Upper lobe of right lung (tissue), 1 donor: ENCODE results near the gene ITCH. TPM values are rescaled to one million over a fixed set of nuclear protein-coding genes. Genes with fewer than 3 reads are reported as not detected.

Experiments used
- ATAC-seq: fragments of 200-7000 bp; cut with Tn5 transposase; one replicate; pipeline ENCODE4 v1.9.1; 2020; ENCODE audit warnings: mild to moderate bottlenecking, moderate library complexity
- DNase-seq: peaks from one replicate; pipeline ENCODE4 v3.0.0-alpha.2; 2020
- H3K27ac ChIP-seq: fragments of 200-600 bp; one replicate; pipeline ENCODE4 v1.8.0; 2022
- H3K27me3 ChIP-seq: fragments of 200-600 bp; one replicate; pipeline ENCODE4 v1.8.0; 2022; ENCODE audit warnings: mild to moderate bottlenecking
- H3K36me3 ChIP-seq: fragments of 200-600 bp; one replicate; pipeline ENCODE4 v1.8.0; 2022
- H3K4me1 ChIP-seq: fragments of 200-600 bp; one replicate; pipeline ENCODE4 v1.8.0; 2022
- H3K4me3 ChIP-seq: fragments of 200-600 bp; one replicate; pipeline ENCODE4 v1.8.0; 2022; ENCODE audit warnings: mild to moderate bottlenecking
- H3K9me3 ChIP-seq: fragments of 200-600 bp; one replicate; pipeline ENCODE4 v1.8.0; 2022
- CTCF ChIP-seq: fragments of 200-600 bp; IDR thresholded peaks from one replicate; pipeline ENCODE4 v1.8.0; 2022; ENCODE audit warnings: antibody characterized with exemption
- intact Hi-C: fragments of 100-400 bp; cut with DNase I; formaldehyde crosslinking; loops from one replicate; pipeline ENCODE4 v1.11.0; 2022
- total RNA-seq: library from RNA; stranded (reverse); fragmentation: NEBNext Ultra II Directional; extraction: Animal tissue kit (Norgen Biotek cat#: 25700); gene quantifications from one replicate; pipeline ENCODE4 v1.2.1, GENCODE V29; 2021
- donor health status: DM: no; HTN: yes; CAD: no; lungs with severe emphysema.

The ITCH gene
- total RNA-seq, 1 donor from 2014 or later: 65.6 TPM

- peaks cover 52% of the 10 kb centered on the region for H3K36me3 ChIP-seq
Measured at GRCh38 chr20:34525709-34526416, 162.8 kb downstream of the ITCH start.

GRCh38 chr20:34526466-34526865 is 163.4 kb downstream of the ITCH start:
- Histone ChIP-seq H3K36me3 (peaks cover 54% of the 10 kb centered on the region), H3K27ac (peak overlapping the region; percentile 49), H3K27me3 (no peaks in the 10 kb centered on the region), H3K9me3 (no peaks in the 10 kb centered on the region), H3K4me3 (no peak overlapping the region), H3K4me1 (peaks cover 40% of the 10 kb centered on the region)
- intact Hi-C loops: no loop called here
- TF ChIP-seq CTCF: no peak
- DNase-seq (no peak), ATAC-seq (no peak)

More at GRCh38 chr20:34525709-34526416, 162.8 kb downstream of the ITCH start:
- intact Hi-C loops: no loop called here
- peak; percentile 85 for ATAC-seq
- Histone ChIP-seq H3K9me3 (no peaks in the 10 kb centered on the region), H3K27ac (peak overlapping the region; percentile 49), H3K4me3 (no peak overlapping the region), H3K27me3 (no peaks in the 10 kb centered on the region), H3K4me1 (peaks cover 40% of the 10 kb centered on the region)
- peak; percentile 80 for DNase-seq
- TF ChIP-seq CTCF: no peak

GRCh38 chr20:34527016-34527415 is 163.9 kb downstream of the ITCH start:
- Histone ChIP-seq H3K9me3 (no peaks in the 10 kb centered on the region), H3K4me3 (no peak overlapping the region), H3K36me3 (peaks cover 52% of the 10 kb centered on the region), H3K27me3 (no peaks in the 10 kb centered on the region), H3K4me1 (peaks cover 40% of the 10 kb centered on the region), H3K27ac (peak overlapping the region; percentile 17)
- no peak for TF ChIP-seq CTCF
- intact Hi-C loops: no loop called here
- no peak for ATAC-seq
- no peak for DNase-seq

GRCh38 chr20:34528921-34529297 is 165.8 kb downstream of the ITCH start:
- intact Hi-C loops: no loop called here
- ATAC-seq: peak; percentile 78
- Histone ChIP-seq H3K36me3 (peaks cover 66% of the 10 kb centered on the region), H3K4me1 (peaks cover 40% of the 10 kb centered on the region), H3K9me3 (no peaks in the 10 kb centered on the region), H3K27ac (peak overlapping the region; percentile 24), H3K4me3 (no peak overlapping the region), H3K27me3 (no peaks in the 10 kb centered on the region)
- DNase-seq: peak; percentile 84
- TF ChIP-seq CTCF: peak; percentile 11

GRCh38 chr20:34529742-34530141 is 166.7 kb downstream of the ITCH start:
- Histone ChIP-seq H3K4me3 (no peak overlapping the region), H3K36me3 (peaks cover 74% of the 10 kb centered on the region), H3K4me1 (peaks cover 39% of the 10 kb centered on the region), H3K9me3 (no peaks in the 10 kb centered on the region), H3K27ac (no peak overlapping the region), H3K27me3 (no peaks in the 10 kb centered on the region)
- TF ChIP-seq CTCF: no peak
- intact Hi-C loops: no loop called here
- DNase-seq: no peak
- ATAC-seq: no peak
